ENCODE measurements around the gene CECR2.

The CECR2 gene

DNA sequence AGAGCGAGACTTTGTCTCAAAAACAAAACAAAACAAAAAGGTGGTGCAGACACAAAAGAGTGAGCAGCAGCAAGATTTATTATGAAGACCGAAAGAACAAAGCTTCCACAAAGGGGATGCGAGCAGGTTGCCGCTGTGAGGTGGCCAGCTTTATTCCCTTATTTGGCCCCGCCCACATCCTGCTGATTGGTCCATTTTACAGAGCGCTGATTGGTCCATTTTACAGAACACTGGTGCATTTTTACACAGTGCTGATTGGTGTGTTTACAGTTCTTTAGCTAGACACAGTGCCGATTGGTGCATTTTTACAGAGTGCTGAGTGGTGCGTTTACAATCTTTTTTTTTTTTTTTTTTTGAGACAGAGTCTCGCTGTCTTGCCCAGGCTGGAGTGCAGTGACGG is 77.4 kb downstream of the CECR2 start:
- H3K27me3 ChIP-seq (ENCODE audit: control insufficient read depth, insufficient read depth, low read length): no peaks in the 10 kb centered on the region
- H3K9me3 ChIP-seq (ENCODE audit: control insufficient read depth, insufficient read depth, low read length): no peaks in the 10 kb centered on the region
- no peak overlapping the region for H3K4me3 ChIP-seq (ENCODE audit: low read depth, low read length)
- no peaks in the 10 kb centered on the region; the same call in 1 of the 2 replicates for H3K36me3 ChIP-seq (ENCODE audit: control insufficient read depth, insufficient read depth, low read length)
- H3K4me1 ChIP-seq (ENCODE audit: control insufficient read depth, insufficient read depth, low read length): peaks cover 9% of the 10 kb centered on the region
- no peak overlapping the region for H3K27ac ChIP-seq (ENCODE audit: low read depth, low read length)
- H3K9ac ChIP-seq (ENCODE audit: low read depth, low read length): no peak overlapping the region

DNA sequence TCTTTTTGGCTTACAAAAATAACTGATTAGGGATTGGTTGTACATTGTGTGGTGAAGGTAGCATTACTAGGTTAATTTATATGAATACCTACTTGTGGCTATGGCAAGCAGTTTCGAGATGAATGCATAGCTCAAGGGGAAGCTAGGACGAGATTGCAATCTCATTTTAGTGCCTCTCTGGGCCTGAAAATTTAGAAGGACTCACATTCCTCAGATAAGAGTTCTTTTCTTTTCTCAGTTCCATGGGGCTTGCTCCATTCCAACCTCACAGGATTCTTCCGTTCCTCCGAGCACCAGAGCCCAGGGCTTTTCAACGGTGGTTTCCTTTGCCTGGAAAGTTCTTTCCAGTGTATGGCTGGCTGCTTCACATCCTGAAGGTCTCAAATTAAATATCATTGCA is 82.1 kb downstream of the CECR2 start:
- H3K9me3 ChIP-seq (ENCODE audit: control insufficient read depth, insufficient read depth, low read length): no peaks in the 10 kb centered on the region
- no peak overlapping the region for H3K27ac ChIP-seq (ENCODE audit: low read depth, low read length)
- no peak overlapping the region for H3K4me3 ChIP-seq (ENCODE audit: low read depth, low read length)
- H3K27me3 ChIP-seq (ENCODE audit: control insufficient read depth, insufficient read depth, low read length): no peaks in the 10 kb centered on the region
- H3K36me3 ChIP-seq (ENCODE audit: control insufficient read depth, insufficient read depth, low read length): no peaks in the 10 kb centered on the region; the same call in 1 of the 2 replicates
- H3K4me1 ChIP-seq (ENCODE audit: control insufficient read depth, insufficient read depth, low read length): peaks cover 7% of the 10 kb centered on the region; the same call in 1 of the 2 replicates
- H3K9ac ChIP-seq (ENCODE audit: low read depth, low read length): no peak overlapping the region

- Histone ChIP-seq H3K9me3 (ENCODE audit: control insufficient read depth, insufficient read depth, low read length) (no peaks in the 10 kb centered on the region), H3K9ac (ENCODE audit: low read depth, low read length) (no peak overlapping the region), H3K4me1 (ENCODE audit: control insufficient read depth, insufficient read depth, low read length) (peaks cover 58% of the 10 kb centered on the region), H3K4me3 (ENCODE audit: low read depth, low read length) (no peak overlapping the region), H3K27me3 (ENCODE audit: control insufficient read depth, insufficient read depth, low read length) (no peaks in the 10 kb centered on the region), H3K27ac (ENCODE audit: low read depth, low read length) (no peak overlapping the region), H3K36me3 (ENCODE audit: control insufficient read depth, insufficient read depth, low read length) (peaks cover 3% of the 10 kb centered on the region; the same call in 1 of the 2 replicates)
Observed at GRCh38 chr22:17460895-17461294, 91.6 kb downstream of the CECR2 start.

GRCh38 chr22:17470880-17471500 is 101.7 kb downstream of the CECR2 start:
- Histone ChIP-seq H3K9ac (ENCODE audit: low read depth, low read length) (no peak overlapping the region), H3K27ac (ENCODE audit: low read depth, low read length) (no peak overlapping the region), H3K4me1 (ENCODE audit: control insufficient read depth, insufficient read depth, low read length) (peaks cover 66% of the 10 kb centered on the region), H3K4me3 (ENCODE audit: low read depth, low read length) (no peak overlapping the region), H3K9me3 (ENCODE audit: control insufficient read depth, insufficient read depth, low read length) (no peaks in the 10 kb centered on the region), H3K36me3 (ENCODE audit: control insufficient read depth, insufficient read depth, low read length) (peaks cover 13% of the 10 kb centered on the region; the same call in 1 of the 2 replicates), H3K27me3 (ENCODE audit: control insufficient read depth, insufficient read depth, low read length) (no peaks in the 10 kb centered on the region)

DNA sequence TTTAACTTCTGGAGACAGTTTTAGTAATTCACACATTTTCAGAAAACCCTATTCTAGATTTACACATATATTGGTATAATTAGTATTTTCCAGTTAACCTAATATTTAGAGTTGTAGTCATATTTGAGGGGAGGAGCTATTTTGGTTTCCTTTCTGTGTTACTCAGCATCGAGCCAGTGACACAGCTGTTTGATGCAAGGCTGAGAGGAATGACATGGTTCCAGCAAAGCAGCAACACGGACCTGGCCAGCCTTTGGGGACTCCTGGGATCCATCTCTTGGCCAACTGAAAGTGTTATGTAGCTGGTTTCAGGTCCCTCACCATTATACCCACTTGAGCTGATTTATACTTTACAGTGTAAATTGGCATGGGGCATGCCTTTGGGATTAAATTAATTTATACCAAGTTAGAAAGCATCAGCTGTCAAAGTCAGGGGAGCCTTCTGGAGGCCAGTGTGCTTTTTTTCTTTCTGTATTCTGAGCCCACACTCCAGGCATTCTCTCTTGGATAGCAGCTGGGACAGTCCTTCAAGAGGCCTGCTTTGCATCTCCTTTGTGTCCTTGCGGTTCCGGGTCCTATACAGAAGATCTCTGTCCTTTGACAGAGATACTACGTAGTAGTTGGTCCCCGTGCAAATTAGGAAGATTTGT is 102.8 kb downstream of the CECR2 start:
- no peak overlapping the region for H3K9ac ChIP-seq (ENCODE audit: low read depth, low read length)
- no peaks in the 10 kb centered on the region for H3K9me3 ChIP-seq (ENCODE audit: control insufficient read depth, insufficient read depth, low read length)
- H3K27ac ChIP-seq (ENCODE audit: low read depth, low read length): peak overlapping the region; percentile 40
- peaks cover 76% of the 10 kb centered on the region for H3K4me1 ChIP-seq (ENCODE audit: control insufficient read depth, insufficient read depth, low read length)
- no peaks in the 10 kb centered on the region for H3K27me3 ChIP-seq (ENCODE audit: control insufficient read depth, insufficient read depth, low read length)
- H3K36me3 ChIP-seq (ENCODE audit: control insufficient read depth, insufficient read depth, low read length): peaks cover 17% of the 10 kb centered on the region
- H3K4me3 ChIP-seq (ENCODE audit: low read depth, low read length): no peak overlapping the region

GRCh38 chr22:17472932-17473331 is 103.7 kb downstream of the CECR2 start:
- peak overlapping the region; percentile 40 for H3K27ac ChIP-seq (ENCODE audit: low read depth, low read length)
- H3K27me3 ChIP-seq (ENCODE audit: control insufficient read depth, insufficient read depth, low read length): no peaks in the 10 kb centered on the region
- H3K9me3 ChIP-seq (ENCODE audit: control insufficient read depth, insufficient read depth, low read length): no peaks in the 10 kb centered on the region
- H3K36me3 ChIP-seq (ENCODE audit: control insufficient read depth, insufficient read depth, low read length): peaks cover 26% of the 10 kb centered on the region
- no peak overlapping the region for H3K4me3 ChIP-seq (ENCODE audit: low read depth, low read length)
- H3K9ac ChIP-seq (ENCODE audit: low read depth, low read length): no peak overlapping the region
- H3K4me1 ChIP-seq (ENCODE audit: control insufficient read depth, insufficient read depth, low read length): peaks cover 74% of the 10 kb centered on the region

DNA sequence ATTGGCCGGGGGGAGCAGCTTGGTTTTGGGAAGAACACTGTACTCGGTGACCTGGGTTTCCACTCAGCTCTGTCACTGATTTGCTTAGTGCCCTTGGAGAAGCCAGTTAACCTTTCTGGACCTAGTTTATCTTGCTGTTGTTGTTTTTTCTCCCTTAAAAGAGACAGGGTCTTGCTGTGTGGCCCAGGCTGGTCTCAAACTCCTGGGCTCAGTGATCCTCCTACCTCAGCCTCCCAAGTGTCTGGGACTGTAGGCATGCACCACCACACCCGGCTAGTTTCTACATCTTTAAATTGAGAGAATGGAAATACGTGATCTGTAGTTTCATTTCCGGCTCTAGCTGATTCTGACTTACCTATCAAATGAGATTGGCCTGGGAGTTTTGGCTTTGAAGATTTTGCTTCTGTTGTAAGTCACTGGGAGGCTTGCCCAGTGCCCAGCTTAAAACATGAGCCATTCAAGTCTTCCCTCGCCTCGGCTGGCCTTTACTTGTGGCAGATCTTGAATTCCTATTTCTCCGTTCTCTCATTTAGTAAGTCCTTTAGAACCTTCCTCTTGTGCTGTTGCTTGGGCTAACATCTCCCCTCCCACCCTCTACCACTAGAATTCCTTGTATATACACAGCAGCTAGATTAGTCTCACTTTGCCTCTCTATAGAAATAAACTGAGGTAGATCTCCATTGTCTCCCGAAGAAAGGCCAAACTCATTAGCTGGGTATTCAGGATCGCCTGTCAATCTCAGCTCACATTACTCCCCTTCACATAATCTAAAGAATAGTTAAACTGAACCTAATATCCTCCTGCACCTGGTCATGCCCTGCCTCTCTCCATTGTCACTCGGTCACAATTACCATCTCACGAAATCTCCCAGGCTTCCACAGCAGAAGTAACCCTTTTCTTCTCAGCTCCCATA is 106.3 kb downstream of the CECR2 start:
- Histone ChIP-seq H3K36me3 (ENCODE audit: control insufficient read depth, insufficient read depth, low read length) (peaks cover 39% of the 10 kb centered on the region), H3K4me1 (ENCODE audit: control insufficient read depth, insufficient read depth, low read length) (peaks cover 63% of the 10 kb centered on the region), H3K9ac (ENCODE audit: low read depth, low read length) (no peak overlapping the region), H3K27ac (ENCODE audit: low read depth, low read length) (peak overlapping the region; percentile 54), H3K27me3 (ENCODE audit: control insufficient read depth, insufficient read depth, low read length) (no peaks in the 10 kb centered on the region), H3K4me3 (ENCODE audit: low read depth, low read length) (no peak overlapping the region), H3K9me3 (ENCODE audit: control insufficient read depth, insufficient read depth, low read length) (no peaks in the 10 kb centered on the region)

DNA sequence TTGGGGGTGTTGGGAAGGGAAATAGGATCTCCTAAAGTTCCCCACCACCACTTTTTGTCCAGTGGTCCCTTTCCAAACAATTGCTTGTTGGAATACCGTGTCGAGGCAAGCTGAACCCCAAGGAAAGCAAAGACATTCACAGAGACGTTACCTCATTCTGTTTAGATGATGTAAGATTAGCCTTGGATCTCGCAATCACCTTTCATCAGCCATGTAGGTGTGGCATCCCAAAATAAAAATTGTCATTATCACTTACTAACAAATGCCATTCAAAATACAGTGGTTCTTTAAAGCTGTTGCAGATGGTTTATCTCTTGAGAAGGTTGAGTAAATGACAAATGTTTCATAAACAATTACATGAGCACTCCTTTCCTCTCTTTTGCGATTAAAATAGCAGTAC is 107.6 kb downstream of the CECR2 start:
- Histone ChIP-seq H3K4me1 (ENCODE audit: control insufficient read depth, insufficient read depth, low read length) (peaks cover 52% of the 10 kb centered on the region), H3K9ac (ENCODE audit: low read depth, low read length) (peak overlapping the region; percentile 31; the same call in 1 of the 2 replicates), H3K27ac (ENCODE audit: low read depth, low read length) (no peak overlapping the region)

GRCh38 chr22:17477391-17477833 is 108.2 kb downstream of the CECR2 start:
- Histone ChIP-seq H3K27ac (ENCODE audit: low read depth, low read length) (peak overlapping the region; percentile 21), H3K9ac (ENCODE audit: low read depth, low read length) (no peak overlapping the region), H3K4me3 (ENCODE audit: low read depth, low read length) (no peak overlapping the region)

More for the DNA sequence above, 107.6 kb downstream of the CECR2 start:
- Histone ChIP-seq H3K36me3 (ENCODE audit: control insufficient read depth, insufficient read depth, low read length) (peaks cover 44% of the 10 kb centered on the region), H3K27me3 (ENCODE audit: control insufficient read depth, insufficient read depth, low read length) (no peaks in the 10 kb centered on the region), H3K4me3 (ENCODE audit: low read depth, low read length) (no peak overlapping the region), H3K9me3 (ENCODE audit: control insufficient read depth, insufficient read depth, low read length) (no peaks in the 10 kb centered on the region)

GRCh38 chr22:17479135-17479534 is 109.9 kb downstream of the CECR2 start:
- peaks cover 54% of the 10 kb centered on the region for H3K36me3 ChIP-seq (ENCODE audit: control insufficient read depth, insufficient read depth, low read length)
- H3K27me3 ChIP-seq (ENCODE audit: control insufficient read depth, insufficient read depth, low read length): no peaks in the 10 kb centered on the region
- no peak overlapping the region for H3K27ac ChIP-seq (ENCODE audit: low read depth, low read length)
- no peak overlapping the region for H3K9ac ChIP-seq (ENCODE audit: low read depth, low read length)
- H3K4me3 ChIP-seq (ENCODE audit: low read depth, low read length): no peak overlapping the region
- no peaks in the 10 kb centered on the region for H3K9me3 ChIP-seq (ENCODE audit: control insufficient read depth, insufficient read depth, low read length)
- peaks cover 29% of the 10 kb centered on the region for H3K4me1 ChIP-seq (ENCODE audit: control insufficient read depth, insufficient read depth, low read length)

More at GRCh38 chr22:17477391-17477833, 108.2 kb downstream of the CECR2 start:
- H3K4me1 ChIP-seq (ENCODE audit: control insufficient read depth, insufficient read depth, low read length): peaks cover 46% of the 10 kb centered on the region
- H3K36me3 ChIP-seq (ENCODE audit: control insufficient read depth, insufficient read depth, low read length): peaks cover 44% of the 10 kb centered on the region
- no peaks in the 10 kb centered on the region for H3K27me3 ChIP-seq (ENCODE audit: control insufficient read depth, insufficient read depth, low read length)
- H3K9me3 ChIP-seq (ENCODE audit: control insufficient read depth, insufficient read depth, low read length): no peaks in the 10 kb centered on the region

Data from HUES48 (cell line).